ENCODE results near the gene TOX4. TPM values are rescaled to one million over a fixed set of nuclear protein-coding genes. Genes with fewer than 3 reads are reported as not detected.

TOX4 gene
- total and polyA plus RNA-seq, 9 of the 15 experiments (the other 6 are each of a cell fraction or from before 2014, with no cell fraction given) = 9.9 to 76.5 (median 41.0) TPM

DNA sequence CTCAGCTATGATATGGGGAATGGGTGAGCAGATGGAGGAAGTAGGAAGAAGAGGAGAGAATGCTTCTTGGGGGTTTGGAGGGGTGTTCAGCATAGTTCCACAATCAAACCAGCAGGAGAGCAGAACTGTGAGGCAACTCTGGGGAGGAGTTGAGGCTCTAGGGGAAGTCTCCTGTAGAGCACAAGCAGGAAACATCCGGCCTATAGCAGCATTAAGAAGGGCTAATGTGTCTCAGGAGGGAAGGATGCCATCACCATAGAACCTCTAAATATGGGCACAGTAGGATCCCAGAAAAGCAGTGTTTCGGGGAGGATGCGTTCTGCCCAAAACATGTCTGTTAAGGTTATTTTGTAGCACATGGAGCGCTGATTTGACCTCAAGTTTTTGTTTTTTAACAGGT is 57.6 kb downstream of the TOX4 start (continued):
- TF ChIP-seq MYBL2 (IDR thresholded peaks at IDR 0.05; ENCODE audit: low read depth) (no peak), MYBL2 (CRISPR knock-in tag; IDR thresholded peaks at IDR 0.05; ENCODE audit: borderline replicate concordance) (no peak), RBM22 (IDR thresholded peaks at IDR 0.05; ENCODE audit: low read depth, low read length, poor library complexity, severe bottlenecking) (no peak), POLR2AphosphoS2 (IDR thresholded peaks at IDR 0.05; ENCODE audit: low read length) (no peak), SAFB (IDR thresholded peaks at IDR 0.05; ENCODE audit: borderline replicate concordance, low read depth, low read length) (no peak), MAZ (CRISPR knock-in tag; conservative IDR thresholded peaks at IDR 0.05 in 1 of 2, IDR thresholded peaks at IDR 0.05 in 1 of 2) (no peak), RBM14 (IDR thresholded peaks at IDR 0.05; ENCODE audit: borderline replicate concordance, insufficient read depth, low read depth, low read length) (no peak)
- TF ChIP-seq, protein P1, sequence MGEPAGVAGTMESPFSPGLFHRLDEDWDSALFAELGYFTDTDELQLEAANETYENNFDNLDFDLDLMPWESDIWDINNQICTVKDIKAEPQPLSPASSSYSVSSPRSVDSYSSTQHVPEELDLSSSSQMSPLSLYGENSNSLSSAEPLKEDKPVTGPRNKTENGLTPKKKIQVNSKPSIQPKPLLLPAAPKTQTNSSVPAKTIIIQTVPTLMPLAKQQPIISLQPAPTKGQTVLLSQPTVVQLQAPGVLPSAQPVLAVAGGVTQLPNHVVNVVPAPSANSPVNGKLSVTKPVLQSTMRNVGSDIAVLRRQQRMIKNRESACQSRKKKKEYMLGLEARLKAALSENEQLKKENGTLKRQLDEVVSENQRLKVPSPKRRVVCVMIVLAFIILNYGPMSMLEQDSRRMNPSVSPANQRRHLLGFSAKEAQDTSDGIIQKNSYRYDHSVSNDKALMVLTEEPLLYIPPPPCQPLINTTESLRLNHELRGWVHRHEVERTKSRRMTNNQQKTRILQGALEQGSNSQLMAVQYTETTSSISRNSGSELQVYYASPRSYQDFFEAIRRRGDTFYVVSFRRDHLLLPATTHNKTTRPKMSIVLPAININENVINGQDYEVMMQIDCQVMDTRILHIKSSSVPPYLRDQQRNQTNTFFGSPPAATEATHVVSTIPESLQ (CRISPR knock-in tag; IDR thresholded peaks at IDR 0.05) = no peak
